Thyroid gland (tissue), 4 donors: Measurements from ENCODE around the gene DPEP1. TPM values are rescaled to one million over a fixed set of nuclear protein-coding genes. Genes with fewer than 3 reads are reported as not detected.
"Not testable (repeated sequence)": the region's sequence is repeated elsewhere in the genome, so short reads cannot be mapped to it uniquely, and the experiment has no call there.

ENCODE experiments used
- DNase-seq, 2 donors: peaks; one replicate each; pipeline ENCODE4 v3.0.0-alpha.2; 2019
- H3K27ac ChIP-seq, 3 donors: fragments of 200-600 bp; sonication (generic); 1 replicate in 2 of 3; 2 replicates in 1 of 3; pipeline ENCODE4 v1.5.1; 2016 to 2019; ENCODE audit warnings: mild to moderate bottlenecking in 1 of 3, moderate library complexity in 1 of 3
- H3K27me3 ChIP-seq: fragments of 200-600 bp; sonication (generic); one replicate; pipeline ENCODE4 v1.5.1; 2019
- H3K36me3 ChIP-seq, 2 donors: fragments of 200-600 bp; sonication (generic); one replicate each; pipeline ENCODE4 v1.5.1; 2016 to 2019
- H3K4me1 ChIP-seq, 2 donors: fragments of 200-600 bp; sonication (generic); one replicate each; pipeline ENCODE4 v1.5.1; 2017 to 2019
- H3K4me3 ChIP-seq, 3 donors: fragments of 200-600 bp; sonication (generic); replicated peaks in 1 of 3; 1 replicate in 2 of 3; 2 replicates in 1 of 3; pipeline ENCODE4 v1.5.1; 2016; ENCODE audit warnings: mild to moderate bottlenecking in 1 of 3
- H3K9me3 ChIP-seq: fragments of 200-600 bp; sonication (generic); one replicate; pipeline ENCODE4 v1.5.1; 2017
- POLR2A ChIP-seq, 2 donors: fragments of 450-650 bp; IDR thresholded peaks; one replicate each; pipeline ENCODE4 v1.6.1; 2017; ENCODE audit warnings: antibody characterized with exemption in 2 of 2, mild to moderate bottlenecking in 2 of 2, moderate library complexity in 1 of 2
- WGBS, 2 donors: methylation state at CpG; one replicate each; pipeline ENCODE4 v1.1.5; 2017; 5-methylcytosine and 5-hydroxymethylcytosine counted together
- intact Hi-C: fragments of 100-400 bp; cut with DNase I; formaldehyde crosslinking; loops from one replicate; pipeline ENCODE4 v1.15.1; 2023
- total RNA-seq, 4 donors: library from RNA; depleted of rRNA; stranded (reverse); fragments of >200 nt; gene quantifications; one replicate each; pipeline ENCODE4 v1.2.3, GENCODE V29; 2016
- TF ChIP-seq, protein P1 (sequence below), 6 experiments: fragments of 200-600 bp in 3 of 6; fragments of 450-650 bp in 3 of 6; sonication (generic) in 3 of 6; IDR thresholded peaks; one replicate each; pipeline ENCODE4 v1.5.1; 2016 to 2019; ENCODE audit warnings: antibody characterized with exemption in 6 of 6, mild to moderate bottlenecking in 2 of 6, inconsistent platforms in 1 of 6, moderate library complexity in 1 of 6

DPEP1 gene
- total RNA-seq, 4 donors from 2014 or later: 0.29 to 5.0 (median 1.3) TPM

DNA sequence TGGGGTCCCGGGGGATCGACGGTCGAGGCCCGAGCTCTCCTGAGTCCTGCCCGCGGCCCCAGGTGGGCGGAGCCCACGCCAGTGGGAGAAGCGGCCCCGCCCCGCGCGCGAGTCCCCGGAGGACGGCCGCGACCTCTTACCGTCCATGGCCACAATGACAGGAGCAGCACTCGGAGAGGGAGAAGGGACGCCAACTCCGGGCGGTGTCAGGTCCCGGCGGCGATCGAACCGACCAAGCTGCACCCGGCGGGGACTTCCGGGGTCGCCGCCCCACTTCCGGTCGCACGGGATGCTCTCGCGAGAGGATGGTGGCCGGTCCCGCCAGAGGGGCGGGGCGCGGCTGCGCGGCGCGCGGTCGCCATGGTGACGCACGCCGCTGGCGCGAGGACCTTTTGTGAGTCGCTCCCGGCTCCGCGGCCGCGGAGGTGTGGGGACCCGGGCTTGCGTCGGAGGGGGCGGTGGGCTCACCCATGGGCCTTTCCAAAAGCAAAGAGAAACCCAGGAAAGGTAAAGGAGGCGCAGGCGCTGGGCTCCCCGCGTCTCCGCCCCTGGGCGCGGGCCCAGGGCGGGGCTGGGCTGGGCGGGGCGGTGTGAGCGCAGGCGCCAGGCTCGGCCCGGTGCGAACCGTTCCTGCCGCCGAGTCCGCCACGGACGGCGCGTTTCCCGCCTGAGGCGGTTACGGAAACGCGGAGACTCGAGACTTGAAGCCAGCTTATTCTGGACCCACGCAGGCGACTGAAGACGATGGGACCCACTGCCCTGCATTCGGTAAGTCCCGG, 44.2 kb downstream of the DPEP1 start, which contains the start of the genes CHMP1A and SPATA33:
TSS of gene CHMP1A (minus strand) at position 267 of the 779 bp plus-strand sequence. CDS start at position 147, 120 bp downstream.
TSS of gene SPATA33 (plus strand) at position 395 of the 779 bp plus-strand sequence. CDS start at position 471, 76 bp downstream.
- Histone ChIP-seq H3K4me3 (peak within 1 kb of the TSS; percentile 43 to 93 (median 73)), H3K27me3 (no peaks in the 10 kb centered on the region), H3K27ac (peak within 1 kb of the TSS; percentile 36 to 54 (median 39)), H3K36me3 (no peaks in the 10 kb centered on the region), H3K4me1 (peaks cover 8 to 15% of the 10 kb centered on the region in 2 donors), H3K9me3 (no peaks in the 10 kb centered on the region)
- 1% methylated on average over 19 to 62 of the region's 99 CpGs for WGBS, 2 donors
- peak in 1 of 2 donors; percentile 43 for TF ChIP-seq POLR2A (IDR thresholded peaks at IDR 0.05)
- TF ChIP-seq, protein P1, sequence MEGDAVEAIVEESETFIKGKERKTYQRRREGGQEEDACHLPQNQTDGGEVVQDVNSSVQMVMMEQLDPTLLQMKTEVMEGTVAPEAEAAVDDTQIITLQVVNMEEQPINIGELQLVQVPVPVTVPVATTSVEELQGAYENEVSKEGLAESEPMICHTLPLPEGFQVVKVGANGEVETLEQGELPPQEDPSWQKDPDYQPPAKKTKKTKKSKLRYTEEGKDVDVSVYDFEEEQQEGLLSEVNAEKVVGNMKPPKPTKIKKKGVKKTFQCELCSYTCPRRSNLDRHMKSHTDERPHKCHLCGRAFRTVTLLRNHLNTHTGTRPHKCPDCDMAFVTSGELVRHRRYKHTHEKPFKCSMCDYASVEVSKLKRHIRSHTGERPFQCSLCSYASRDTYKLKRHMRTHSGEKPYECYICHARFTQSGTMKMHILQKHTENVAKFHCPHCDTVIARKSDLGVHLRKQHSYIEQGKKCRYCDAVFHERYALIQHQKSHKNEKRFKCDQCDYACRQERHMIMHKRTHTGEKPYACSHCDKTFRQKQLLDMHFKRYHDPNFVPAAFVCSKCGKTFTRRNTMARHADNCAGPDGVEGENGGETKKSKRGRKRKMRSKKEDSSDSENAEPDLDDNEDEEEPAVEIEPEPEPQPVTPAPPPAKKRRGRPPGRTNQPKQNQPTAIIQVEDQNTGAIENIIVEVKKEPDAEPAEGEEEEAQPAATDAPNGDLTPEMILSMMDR (IDR thresholded peaks at IDR 0.05): no peak
- intact Hi-C loops: no loop called here
- peak; percentile 88 to 89 for DNase-seq

DNA sequence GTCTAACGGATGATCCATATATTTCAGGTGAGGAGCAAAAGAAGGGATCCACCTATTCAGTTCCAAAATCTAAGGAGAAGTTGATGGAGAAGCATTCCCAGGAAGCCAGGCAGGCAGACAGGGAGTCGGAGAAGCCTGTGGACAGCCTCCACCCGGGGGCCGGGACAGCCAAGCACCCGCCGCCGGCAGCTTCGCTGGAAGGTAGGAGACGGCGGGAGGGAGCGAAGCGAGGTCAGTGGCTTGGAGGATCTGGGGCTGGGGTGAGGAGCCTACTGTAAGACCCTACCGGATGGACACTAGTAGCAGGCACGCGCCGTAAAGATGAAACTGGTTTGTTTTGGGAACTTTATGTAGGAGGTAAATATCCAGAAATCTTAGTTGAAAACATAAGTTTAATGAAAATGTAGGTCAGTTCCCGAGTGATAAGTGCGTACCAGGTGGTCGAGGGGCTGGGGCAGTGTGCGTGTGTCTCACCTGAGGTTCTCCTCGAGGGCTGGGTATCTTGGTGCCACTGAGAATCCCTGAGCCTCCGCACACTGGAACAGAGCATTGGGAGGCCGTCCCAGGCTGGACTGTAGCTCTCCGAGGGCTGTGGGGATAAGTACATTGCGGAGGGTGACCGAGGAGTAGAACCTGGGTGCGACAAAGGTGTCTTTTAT, 44.9 kb downstream of the DPEP1 start:
- Histone ChIP-seq H3K27me3 (no peaks in the 10 kb centered on the region), H3K4me3 (peak overlapping the region; percentile 43 to 93 (median 73)), H3K9me3 (no peaks in the 10 kb centered on the region), H3K4me1 (peaks cover 8 to 15% of the 10 kb centered on the region in 2 donors), H3K27ac (peak overlapping the region in 1 of 3 donors; percentile 54), H3K36me3 (no peaks in the 10 kb centered on the region)
- intact Hi-C loops: no loop called here
- peak; percentile 8 to 25 for DNase-seq
- 16 to 20% methylated on average over 26 to 27 of the region's 27 CpGs for WGBS, 2 donors
- TF ChIP-seq, protein P1 (IDR thresholded peaks at IDR 0.05): peak in 1 of 6 experiments; percentile 4
- no peak for TF ChIP-seq POLR2A (IDR thresholded peaks at IDR 0.05)

DNA sequence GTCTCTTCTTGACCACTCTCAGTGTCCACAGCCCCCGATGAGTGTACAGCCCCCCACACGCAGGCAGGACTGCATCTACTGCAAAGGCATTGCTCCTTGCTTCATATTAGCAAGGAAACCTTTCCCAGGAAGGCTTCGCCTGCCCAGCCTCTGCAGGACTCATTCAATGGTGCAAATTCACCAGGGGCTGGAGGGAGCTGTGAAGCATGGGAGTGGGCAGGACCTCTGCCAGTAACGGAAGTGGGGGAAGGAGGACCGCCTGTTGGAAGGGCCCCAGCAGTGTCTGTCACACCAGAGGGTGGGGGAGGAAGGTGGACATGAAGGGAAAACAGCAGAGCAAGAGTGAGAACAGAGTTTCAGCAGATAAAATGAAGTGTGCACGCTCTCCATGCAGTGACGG, 46.7 kb downstream of the DPEP1 start:
- Histone ChIP-seq H3K27me3 (no peaks in the 10 kb centered on the region), H3K27ac (no peak overlapping the region), H3K4me3 (no peak overlapping the region), H3K36me3 (no peaks in the 10 kb centered on the region), H3K9me3 (no peaks in the 10 kb centered on the region), H3K4me1 (peaks cover 8 to 15% of the 10 kb centered on the region in 2 donors)
- intact Hi-C loops: no loop called here
- TF ChIP-seq POLR2A (IDR thresholded peaks at IDR 0.05): no peak
- TF ChIP-seq, protein P1 (IDR thresholded peaks at IDR 0.05): no peak
- WGBS, 2 donors: 87 to 97% methylated on average over 6 to 7 of the region's 7 CpGs
- no peak for DNase-seq

DNA sequence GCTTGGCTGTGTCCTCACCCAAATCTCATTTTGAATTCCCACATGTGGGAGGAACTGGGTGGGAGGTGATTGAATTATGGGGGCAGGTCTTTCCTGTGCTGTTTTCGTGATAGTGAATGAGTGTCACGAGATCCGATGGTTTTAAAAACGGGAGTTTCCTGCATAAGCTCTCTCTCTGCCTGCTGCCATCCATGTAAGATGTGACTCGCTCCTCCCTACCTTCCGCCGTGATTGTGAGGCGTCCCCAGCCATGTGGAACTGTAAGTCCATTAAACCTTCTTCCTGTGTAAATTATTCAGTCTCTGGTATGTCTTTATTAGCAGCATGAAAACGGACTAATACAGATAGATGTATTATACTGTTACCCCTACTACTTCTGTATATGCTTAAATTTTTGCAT, 47.8 kb downstream of the DPEP1 start:
- WGBS, 2 donors: 97% methylated on average over 9 of the region's 9 CpGs
- no peak for DNase-seq
- intact Hi-C loops: no loop called here

DNA sequence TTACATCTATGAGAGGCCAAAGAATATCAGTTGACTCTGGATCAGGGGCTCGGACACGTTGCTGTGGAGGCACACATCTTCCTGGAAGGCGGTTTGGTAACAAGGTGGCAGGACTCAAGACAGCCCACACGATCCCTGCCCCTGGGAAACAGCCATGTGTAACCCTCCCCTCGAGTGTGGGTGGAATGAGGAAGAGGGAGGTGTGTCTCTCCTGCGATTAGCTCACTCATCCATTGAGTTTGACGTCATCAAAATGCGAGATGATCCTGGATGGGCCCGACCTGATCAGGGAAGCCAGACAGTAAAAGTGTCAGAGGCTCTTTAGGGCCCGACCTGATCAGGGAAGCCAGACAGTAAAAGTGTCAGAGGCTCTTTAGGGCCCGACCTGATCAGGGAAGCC, 50.8 kb downstream of the DPEP1 start:
- H3K4me1 ChIP-seq, H3K27me3 ChIP-seq, H3K36me3 ChIP-seq, H3K4me3 ChIP-seq, H3K27ac ChIP-seq, intact Hi-C loops, H3K9me3 ChIP-seq, DNase-seq: not testable (repeated sequence)
- WGBS, 2 donors: 91 to 95% methylated on average over 11 of the region's 11 CpGs

More for the DNA sequence above, 47.8 kb downstream of the DPEP1 start:
- Histone ChIP-seq H3K4me3 (no peak overlapping the region), H3K27ac (no peak overlapping the region), H3K36me3 (no peaks in the 10 kb centered on the region), H3K9me3 (no peaks in the 10 kb centered on the region), H3K27me3 (no peaks in the 10 kb centered on the region), H3K4me1 (peaks cover 8 to 14% of the 10 kb centered on the region in 2 donors)
- no peak for TF ChIP-seq POLR2A (IDR thresholded peaks at IDR 0.05)
- TF ChIP-seq, protein P1 (IDR thresholded peaks at IDR 0.05): no peak
